Endodermal cell (in vitro differentiated cells): Measurements from ENCODE around the gene KIF3B. TPM values are rescaled to one million over a fixed set of nuclear protein-coding genes. Genes with fewer than 3 reads are reported as not detected.

Experiments used
- DNase-seq: peaks from one replicate; pipeline ENCODE4 v3.0.0-alpha.2; 2017
- H3K27ac ChIP-seq: 2 replicates; pipeline ENCODE4 v1.5.1; 2013; ENCODE audit warnings: mild to moderate bottlenecking, low read depth, low read length, moderate library complexity
- H3K27me3 ChIP-seq: 2 replicates; pipeline ENCODE4 v1.6.1; 2013; ENCODE audit warnings: mild to moderate bottlenecking, low read length, moderate library complexity; ENCODE audit not compliant: insufficient read depth, control insufficient read depth, poor library complexity, severe bottlenecking
- H3K36me3 ChIP-seq: 2 replicates; pipeline ENCODE4 v1.7.0; 2013; ENCODE audit warnings: mild to moderate bottlenecking, low read length, moderate library complexity; ENCODE audit not compliant: control insufficient read depth, insufficient read depth
- H3K4me1 ChIP-seq: one replicate; pipeline ENCODE4 v1.7.0; 2013; ENCODE audit warnings: low read length; ENCODE audit not compliant: control insufficient read depth, insufficient read depth
- H3K4me3 ChIP-seq: 2 replicates; pipeline ENCODE4 v1.5.1; 2013; ENCODE audit warnings: mild to moderate bottlenecking, low read length, moderate library complexity
- H3K9ac ChIP-seq: 2 replicates; pipeline ENCODE4 v1.6.1; 2013; ENCODE audit warnings: mild to moderate bottlenecking, low read length, moderate library complexity; ENCODE audit not compliant: poor library complexity, severe bottlenecking; ENCODE audit errors: extremely low read depth
- H3K9me3 ChIP-seq: 2 replicates; pipeline ENCODE4 v1.6.1; 2013; ENCODE audit warnings: mild to moderate bottlenecking, low read length, moderate library complexity; ENCODE audit not compliant: control insufficient read depth
- H3K27ac Mint-ChIP-seq: 2 replicates; pipeline ENCODE4 v1.8.0; 2020; ENCODE audit warnings: mixed read lengths
- H3K27me3 Mint-ChIP-seq: 2 replicates; pipeline ENCODE4 v1.8.0; 2021; ENCODE audit warnings: mild to moderate bottlenecking, mixed read lengths; ENCODE audit not compliant: insufficient read depth
- H3K36me3 Mint-ChIP-seq: 2 replicates; pipeline ENCODE4 v1.8.0; 2020; ENCODE audit warnings: low read depth, mixed read lengths
- H3K4me1 Mint-ChIP-seq: 2 replicates; pipeline ENCODE4 v1.8.0; 2020; ENCODE audit warnings: mixed read lengths
- H3K4me3 Mint-ChIP-seq: 2 replicates; pipeline ENCODE4 v1.8.0; 2020; ENCODE audit warnings: mild to moderate bottlenecking, moderate library complexity, mixed read lengths
- H3K9me3 Mint-ChIP-seq: 2 replicates; pipeline ENCODE4 v1.8.0; 2020; ENCODE audit warnings: mild to moderate bottlenecking, mixed read lengths
- CTCF ChIP-seq: fragments of 200-600 bp; sonication (generic); conservative IDR thresholded peaks from 2 replicates; pipeline ENCODE4 v1.5.0; 2021; ENCODE audit warnings: antibody characterized with exemption, mild to moderate bottlenecking
- WGBS, 2 experiments: methylation state at CpG; one replicate each; pipeline versions ENCODE4 v1.1.5 to v1.1.7; 2013; ENCODE audit warnings: missing lambda C conversion rate in 2 of 2, mixed read lengths in 1 of 2; ENCODE audit not compliant: insufficient coverage in 1 of 2, insufficient read length in 1 of 2; 5-methylcytosine and 5-hydroxymethylcytosine counted together
- long read RNA-seq, 4 experiments: library from polyadenylated mRNA in 2 of 4; library from RNA in 1 of 4; library from capped mRNA in 1 of 4; stranded (forward) in 3 of 4; unstranded in 1 of 4; transcript quantifications; one replicate each; pipeline ENCODE4 v2.0.0, GENCODE V29; 2020 to 2021; ENCODE audit warnings: inconsistent platforms in 1 of 4
- polyA plus RNA-seq, 2 experiments: library from polyadenylated mRNA; stranded (reverse); fragments of 50-300 nt; gene quantifications; one replicate each; pipeline ENCODE4 v1.2.3, GENCODE V29; 2013
- total RNA-seq, 2 donors: library from RNA; stranded (reverse); fragmentation: NEBNext Ultra II Directional in 1 of 2; extraction: Animal tissue kit (Norgen Biotek cat#: 25700) in 1 of 2; gene quantifications; 2 replicates in 1 of 2; 3 replicates in 1 of 2; pipeline ENCODE4 v1.2.1, GENCODE V29; 2021

Gene KIF3B
- 10 to 100 TPM; 31.4 to 41.1 TPM for total RNA-seq
- polyA plus RNA-seq (2013, experiment 1 of 2): 21.1 TPM
- polyA plus RNA-seq (2013, experiment 2 of 2): 21.3 TPM
- long read RNA-seq, experiment 1, partial matches to known transcripts: 13 of 16 reads
- long read RNA-seq, experiment 1, other reads (novel, unspliced or antisense): 3 of 16 reads
- long read RNA-seq, experiment 2, full-length matches to known transcripts: 16 of 36 reads
- long read RNA-seq, experiment 2, partial matches to known transcripts: 17 of 36 reads
- long read RNA-seq, experiment 2, other reads (novel, unspliced or antisense): 3 of 36 reads
- long read RNA-seq, experiment 3, full-length matches to known transcripts: 3 of 24 reads
- long read RNA-seq, experiment 3, partial matches to known transcripts: 20 of 24 reads
- long read RNA-seq, experiment 3, other reads (novel, unspliced or antisense): 1 of 24 reads
- long read RNA-seq, experiment 4, partial matches to known transcripts: 2 of 2 reads
- long read RNA-seq, experiment 4, other reads (novel, unspliced or antisense): 0 of 2 reads

- Mint-ChIP-seq H3K9me3 (no peaks in the 10 kb centered on the region), H3K27me3 (peaks cover 12% of the 10 kb centered on the region), H3K36me3 (peaks cover 1% of the 10 kb centered on the region), H3K27ac (peak within 1 kb of the TSS; percentile 50), H3K4me1 (peaks cover 7% of the 10 kb centered on the region), H3K4me3 (peak within 1 kb of the TSS; percentile 73)
- 5 to 14% methylated on average over 15 to 62 of the region's 62 CpGs for WGBS, 2 experiments
- H3K27me3 ChIP-seq: no peaks in the 10 kb centered on the region
- H3K4me3 ChIP-seq: peak within 1 kb of the TSS; percentile 92
- no peak within 1 kb of the TSS for H3K27ac ChIP-seq
- H3K36me3 ChIP-seq: peaks cover 12% of the 10 kb centered on the region
- H3K4me1 ChIP-seq: peaks cover 3% of the 10 kb centered on the region
- peak within 1 kb of the TSS; percentile 62 for H3K9ac ChIP-seq
- no peak for TF ChIP-seq CTCF
- no peaks in the 10 kb centered on the region for H3K9me3 ChIP-seq
- peak; percentile 93 for DNase-seq
Observed at GRCh38 chr20:32277361-32278198, at the start of gene KIF3B. Gene KIF3B, plus strand, starts transcription at chr20:32277651. Its CDS starts 32,127 bp downstream, at chr20:32309778.

- Mint-ChIP-seq H3K4me1 (peaks cover 13% of the 10 kb centered on the region), H3K36me3 (peaks cover 76% of the 10 kb centered on the region), H3K9me3 (no peaks in the 10 kb centered on the region), H3K27ac (peak overlapping the region; percentile 41), H3K4me3 (no peak overlapping the region), H3K27me3 (no peaks in the 10 kb centered on the region)
- peaks cover 52% of the 10 kb centered on the region for H3K36me3 ChIP-seq
- WGBS, 2 experiments: 94 to 97% methylated on average over 14 to 22 of the region's 22 CpGs
- H3K27ac ChIP-seq: no peak overlapping the region
- peaks cover 5% of the 10 kb centered on the region for H3K4me1 ChIP-seq
- no peak for TF ChIP-seq CTCF
- H3K9ac ChIP-seq: no peak overlapping the region
- no peaks in the 10 kb centered on the region for H3K27me3 ChIP-seq
- H3K4me3 ChIP-seq: no peak overlapping the region
- H3K9me3 ChIP-seq: no peaks in the 10 kb centered on the region
- no peak for DNase-seq
Observed at GRCh38 chr20:32227744-32228688, 49.4 kb upstream of the KIF3B start.
